Keratinocyte (primary cell): Measurements from ENCODE around the gene NEU4. TPM values are rescaled to one million over a fixed set of nuclear protein-coding genes. Genes with fewer than 3 reads are reported as not detected.

Experiments used
- DNase-seq: peaks from one replicate; pipeline ENCODE4 v3.0.0-alpha.2; 2011; ENCODE audit warnings: low read depth, missing footprints, low spot score
- FAIRE-seq: peaks from 2 replicates; lab custom pipeline; 2011; peaks lifted over from hg19 to GRCh38; lab: Jason Lieb, UNC
- H2AFZ ChIP-seq: 2 replicates; pipeline ENCODE4 v1.6.0; 2012; ENCODE audit warnings: low read length, control low read depth, inconsistent platforms; ENCODE audit not compliant: control insufficient read depth
- H3K27ac ChIP-seq: 2 replicates; pipeline ENCODE4 v1.5.1; 2011; ENCODE audit warnings: low read length; ENCODE audit not compliant: control insufficient read depth, insufficient read depth
- H3K27me3 ChIP-seq: 3 replicates; pipeline ENCODE4 v1.6.0; 2011; ENCODE audit warnings: low read length; ENCODE audit not compliant: control insufficient read depth, insufficient read depth; ENCODE audit errors: extremely low read depth
- H3K36me3 ChIP-seq, 2 experiments: 2 replicates in 1 of 2; 3 replicates in 1 of 2; pipeline ENCODE4 v1.5.1; 2011; ENCODE audit warnings: low read length in 2 of 2, mild to moderate bottlenecking in 1 of 2; ENCODE audit not compliant: control insufficient read depth in 2 of 2, insufficient read depth in 2 of 2; ENCODE audit errors: extremely low read depth in 1 of 2
- H3K4me1 ChIP-seq: 3 replicates; pipeline ENCODE4 v1.5.1; 2011; ENCODE audit warnings: low read length; ENCODE audit not compliant: control insufficient read depth, insufficient read depth; ENCODE audit errors: extremely low read depth
- H3K4me2 ChIP-seq: 3 replicates; pipeline ENCODE4 v1.6.0; 2011; ENCODE audit warnings: low read depth, low read length; ENCODE audit not compliant: control insufficient read depth, insufficient read depth; ENCODE audit errors: extremely low read depth
- H3K4me3 ChIP-seq, 3 experiments: fragments of 200-600 bp in 1 of 3; sonication (generic) in 1 of 3; 2 replicates in 2 of 3; 3 replicates in 1 of 3; pipeline ENCODE4 v1.5.1; 2011 to 2016; ENCODE audit warnings: low read length in 3 of 3, mild to moderate bottlenecking in 3 of 3, control low read depth in 2 of 3, inconsistent platforms in 1 of 3, low read depth in 1 of 3, mixed read lengths in 1 of 3, mixed run types in 1 of 3, moderate library complexity in 1 of 3; ENCODE audit not compliant: control insufficient read depth in 2 of 3, insufficient read depth in 2 of 3; ENCODE audit errors: extremely low read depth in 1 of 3
- H3K79me2 ChIP-seq: 2 replicates; pipeline ENCODE4 v1.6.0; 2012; ENCODE audit warnings: low read length; ENCODE audit not compliant: control insufficient read depth, insufficient read depth
- H3K9ac ChIP-seq: 3 replicates; pipeline ENCODE4 v1.6.0; 2011; ENCODE audit warnings: low read length; ENCODE audit not compliant: control insufficient read depth, insufficient read depth; ENCODE audit errors: extremely low read depth
- H3K9me1 ChIP-seq: 3 replicates; pipeline ENCODE4 v1.6.0; 2011; ENCODE audit warnings: low read length; ENCODE audit not compliant: control insufficient read depth, insufficient read depth; ENCODE audit errors: extremely low read depth
- H3K9me3 ChIP-seq: 2 replicates; pipeline ENCODE4 v1.5.1; 2012; ENCODE audit warnings: low read depth, low read length; ENCODE audit not compliant: control insufficient read depth
- H4K20me1 ChIP-seq: 3 replicates; pipeline ENCODE4 v1.6.0; 2011; ENCODE audit warnings: low read length; ENCODE audit not compliant: control insufficient read depth, insufficient read depth; ENCODE audit errors: extremely low read depth
- CTCF ChIP-seq, 3 experiments: IDR thresholded peaks in 1 of 3; conservative IDR thresholded peaks in 1 of 3; optimal IDR thresholded peaks in 1 of 3; 2 replicates in 2 of 3; 3 replicates in 1 of 3; pipeline versions ENCODE3 to v1.5.1; 2011; ENCODE audit warnings: low read length in 3 of 3, mild to moderate bottlenecking in 3 of 3, moderate library complexity in 2 of 3, control low read depth in 1 of 3, inconsistent platforms in 1 of 3; ENCODE audit not compliant: insufficient read depth in 2 of 3; ENCODE audit errors: extremely low read depth in 1 of 3
- EZH2 ChIP-seq: IDR thresholded peaks from one replicate; pipeline ENCODE4 v1.6.1; 2012; ENCODE audit warnings: inconsistent platforms, mild to moderate bottlenecking, low read length, moderate library complexity
- dilution Hi-C: fragments of 300-500 bp; cut with MboI; formaldehyde crosslinking; loops from one replicate; pipeline ENCODE4 v1.7.0; 2020; ENCODE audit warnings: low sequenced_read_pairs; ENCODE audit not compliant: extremely low pct_ligation_motif_present
- polyA plus RNA-seq, 5 experiments: library from polyadenylated mRNA; depleted of rRNA in 3 of 5; stranded (reverse) in 3 of 5; stranded (forward) in 1 of 5; unstranded in 1 of 5; fragments of >200 nt; gene quantifications; 1 replicate in 1 of 5; 2 replicates in 3 of 5; 3 replicates in 1 of 5; pipeline versions ENCODE4 v1.2.1 to v1.2.3, GENCODE V29; 2011 to 2012; ENCODE audit warnings: missing spikeins in 2 of 5, low read depth in 1 of 5, low replicate concordance in 1 of 5

Gene NEU4
- polyA plus RNA-seq, 1 donor (not counting 4 experiments of a cell fraction or from before 2014, with no cell fraction given), result not detected

- no peaks in the 10 kb centered on the region for H3K9me3 ChIP-seq
- no peak for DNase-seq
These were observed 4.8 kb downstream of the NEU4 start for GRCh38 chr2:241813644-241814392.

GRCh38 chr2:241814393-241814642 is 5.3 kb downstream of the NEU4 start:
- Histone ChIP-seq H3K27me3 (peaks cover 12% of the 10 kb centered on the region), H3K36me3 (no peaks in the 10 kb centered on the region), H4K20me1 (no peaks in the 10 kb centered on the region), H3K9ac (no peak overlapping the region), H2AFZ (no peak overlapping the region), H3K9me3 (no peaks in the 10 kb centered on the region), H3K4me3 (no peak overlapping the region), H3K27ac (no peak overlapping the region), H3K79me2 (no peaks in the 10 kb centered on the region), H3K4me1 (no peaks in the 10 kb centered on the region), H3K9me1 (no peaks in the 10 kb centered on the region), H3K4me2 (no peak overlapping the region)
- FAIRE-seq, result no peak
- dilution Hi-C loops, result no loop called here
- no peak for DNase-seq
- TF ChIP-seq EZH2 (no peak), CTCF (optimal IDR thresholded peaks at IDR 0.05 in 1 of 3, IDR thresholded peaks at IDR 0.05 in 1 of 3, conservative IDR thresholded peaks at IDR 0.05 in 1 of 3; ENCODE audit: extremely low read depth in 1 of 3, insufficient read depth in 2 of 3, low read length in 3 of 3) (no peak)

More at GRCh38 chr2:241813644-241814392, 4.8 kb downstream of the NEU4 start:
- no peak overlapping the region for H2AFZ ChIP-seq
- no peak overlapping the region for H3K4me2 ChIP-seq
- dilution Hi-C loops, result no loop called here
- H3K9ac ChIP-seq, result no peak overlapping the region
- H3K36me3 ChIP-seq, result no peaks in the 10 kb centered on the region
- H3K4me3 ChIP-seq, result no peak overlapping the region
- no peaks in the 10 kb centered on the region for H3K79me2 ChIP-seq
- no peak for FAIRE-seq
- H3K27me3 ChIP-seq, result peaks cover 12% of the 10 kb centered on the region
- no peak for TF ChIP-seq EZH2
- no peak for TF ChIP-seq CTCF (optimal IDR thresholded peaks at IDR 0.05 in 1 of 3, IDR thresholded peaks at IDR 0.05 in 1 of 3, conservative IDR thresholded peaks at IDR 0.05 in 1 of 3; ENCODE audit: extremely low read depth in 1 of 3, insufficient read depth in 2 of 3, low read length in 3 of 3)
- no peaks in the 10 kb centered on the region for H3K4me1 ChIP-seq
- H3K9me1 ChIP-seq, result no peaks in the 10 kb centered on the region
- no peaks in the 10 kb centered on the region for H4K20me1 ChIP-seq
- H3K27ac ChIP-seq, result no peak overlapping the region
